K562 (cell line): Measurements from ENCODE around the gene GZMM. TPM values are rescaled to one million over a fixed set of nuclear protein-coding genes. Genes with fewer than 3 reads are reported as not detected.

Experiments used
- ARNT ChIP-seq, 2 experiments: fragments of 450-650 bp; IDR thresholded peaks; 2 replicates each; pipeline ENCODE4 v1.6.1; 2016; ENCODE audit warnings: mild to moderate bottlenecking in 1 of 2
- HCFC1 ChIP-seq: IDR thresholded peaks from 2 replicates; pipeline ENCODE4 v1.6.1; 2012; ENCODE audit warnings: low read depth, low read length, improper control_type of control experiment
- HDAC1 ChIP-seq, 2 experiments: fragments of 450-650 bp; IDR thresholded peaks; 2 replicates each; pipeline ENCODE4 v1.6.1; 2016 to 2017; ENCODE audit warnings: inconsistent platforms in 1 of 2, mild to moderate bottlenecking in 1 of 2, moderate library complexity in 1 of 2
- HNRNPH1 ChIP-seq: fragments of 200-400 bp; formaldehyde crosslinking; optimal IDR thresholded peaks from 2 replicates; pipeline ENCODE3; 2017; ENCODE audit warnings: low read depth, mild to moderate bottlenecking, low read length, moderate library complexity
- IRF2 ChIP-seq: sonication (generic); formaldehyde crosslinking; IDR thresholded peaks from 2 replicates; pipeline ENCODE4 v1.8.1; 2022; ENCODE audit warnings: mild to moderate bottlenecking, missing genetic modification reagents
- MEF2A ChIP-seq: IDR thresholded peaks from 2 replicates; pipeline ENCODE4 v1.6.1; 2011; ENCODE audit warnings: low read depth, mild to moderate bottlenecking, low read length, moderate library complexity; ENCODE audit not compliant: control insufficient read depth
- SMARCA5 ChIP-seq: fragments of 450-650 bp; IDR thresholded peaks from 2 replicates; pipeline ENCODE4 v1.6.1; 2016
- ZFP36 ChIP-seq: fragments of 150-350 bp; IDR thresholded peaks from 2 replicates; pipeline ENCODE4 v1.6.1; 2018; ENCODE audit warnings: low read length, low read depth; ENCODE audit not compliant: partially characterized antibody
- ZKSCAN1 ChIP-seq: fragments of 150-350 bp; IDR thresholded peaks from 2 replicates; pipeline ENCODE4 v1.6.1; 2016; ENCODE audit warnings: low read depth, low read length
- ZSCAN29 ChIP-seq: fragments of 450-650 bp; IDR thresholded peaks from 2 replicates; pipeline ENCODE4 v1.6.1; 2017
- polyA plus RNA-seq, 8 experiments: library from polyadenylated mRNA; depleted of rRNA in 4 of 8; stranded (reverse) in 5 of 8; unstranded in 3 of 8; fragments of >200 nt; fragmentation: Nextera tagmentation in 2 of 8; fragmentation: Illumina TruSeq in 1 of 8; extraction: Ambion mirVana in 2 of 8; extraction: Trizol in 1 of 8; gene quantifications; 2 replicates each; pipeline versions ENCODE4 v1.2.1 to v1.2.3, GENCODE V29; 2011 to 2014; ENCODE audit warnings: inconsistent platforms in 1 of 8, missing spikeins in 1 of 8
- total RNA-seq, 7 experiments: library from RNA; depleted of rRNA in 6 of 7; stranded (reverse); fragments of >200 nt in 6 of 7; fragmentation: Illumina TruSeq in 2 of 7; extraction: Trizol in 2 of 7; gene quantifications; 2 replicates each; pipeline versions ENCODE4 v1.2.1 to v1.2.3, GENCODE V29; 2011 to 2021; ENCODE audit warnings: low replicate concordance in 1 of 7
- TF ChIP-seq, protein P1 (sequence below): fragments of 450-650 bp; IDR thresholded peaks from 2 replicates; pipeline ENCODE4 v1.6.1; 2014; ENCODE audit warnings: low read depth, mild to moderate bottlenecking, moderate library complexity, borderline replicate concordance
- TF ChIP-seq, protein P2 (sequence below): fragments of 450-650 bp; IDR thresholded peaks from 2 replicates; pipeline ENCODE4 v1.6.1; 2016; ENCODE audit warnings: mild to moderate bottlenecking, moderate library complexity
- TF ChIP-seq, protein P3 (sequence below): conservative IDR thresholded peaks from 2 replicates; pipeline ENCODE4 v1.6.1; 2011; ENCODE audit warnings: low read depth, mild to moderate bottlenecking, low read length; ENCODE audit not compliant: control insufficient read depth

The GZMM gene
- total and polyA plus RNA-seq, 9 of the 15 experiments (the other 6 are each of a cell fraction or from before 2014, with no cell fraction given) = 0.08 to 2.6 (median 0.70) TPM; not detected in 2

DNA sequence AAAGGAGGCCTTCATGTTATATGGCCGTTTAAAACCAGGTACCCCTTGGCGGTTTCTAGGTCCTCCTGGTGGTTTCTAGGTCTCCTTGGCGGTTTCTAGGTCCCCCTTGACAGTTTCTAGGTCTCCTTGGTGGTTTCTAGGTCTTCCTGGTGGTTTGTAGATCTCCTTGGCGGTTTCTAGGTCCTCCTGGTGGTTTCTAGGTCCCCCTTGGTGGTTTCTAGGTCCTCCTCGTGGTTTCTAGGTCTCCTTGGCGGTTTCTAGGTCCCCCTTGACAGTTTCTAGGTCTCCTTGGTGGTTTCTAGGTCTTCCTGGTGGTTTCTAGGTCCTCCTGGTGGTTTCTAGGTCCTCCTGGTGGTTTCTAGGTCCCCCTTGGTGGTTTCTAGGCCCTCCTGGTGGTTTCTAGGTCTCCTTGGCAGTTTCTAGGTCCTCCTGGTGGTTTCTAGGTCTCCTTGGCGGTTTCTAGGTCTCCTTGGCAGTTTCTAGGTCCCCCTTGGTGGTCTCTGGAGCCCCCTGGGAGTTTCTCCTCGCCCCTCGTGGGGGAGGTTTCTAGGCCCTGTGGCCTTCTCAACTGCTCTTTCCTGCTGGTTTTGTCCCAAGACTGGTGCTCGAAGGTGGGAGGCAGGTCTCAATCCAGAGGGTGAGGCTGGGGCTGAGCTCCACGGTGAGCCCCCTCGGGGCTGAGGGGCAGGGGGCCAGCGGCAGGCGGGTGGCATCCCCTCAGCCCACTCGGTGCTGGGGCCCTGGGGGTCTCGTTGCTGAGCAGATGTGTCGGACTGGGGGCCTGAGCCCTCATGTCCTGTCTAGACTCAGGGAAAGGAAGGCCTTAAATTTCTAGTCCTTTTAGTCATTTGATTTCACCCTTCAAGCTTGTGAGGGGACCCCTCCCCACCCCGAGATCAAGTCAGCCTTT is 53.8 kb downstream of the GZMM start (continued):
- peak; percentile 46; the same call in 1 of the 2 replicates for TF ChIP-seq HCFC1
- no peak for TF ChIP-seq HNRNPH1
- TF ChIP-seq ZSCAN29 = peak; percentile 98
- TF ChIP-seq MEF2A = peak; percentile 14; the same call in 1 of the 2 replicates
- peak; percentile 15 for TF ChIP-seq ZFP36
- no peak for TF ChIP-seq IRF2 (CRISPR knock-in tag)
- TF ChIP-seq, protein P1, sequence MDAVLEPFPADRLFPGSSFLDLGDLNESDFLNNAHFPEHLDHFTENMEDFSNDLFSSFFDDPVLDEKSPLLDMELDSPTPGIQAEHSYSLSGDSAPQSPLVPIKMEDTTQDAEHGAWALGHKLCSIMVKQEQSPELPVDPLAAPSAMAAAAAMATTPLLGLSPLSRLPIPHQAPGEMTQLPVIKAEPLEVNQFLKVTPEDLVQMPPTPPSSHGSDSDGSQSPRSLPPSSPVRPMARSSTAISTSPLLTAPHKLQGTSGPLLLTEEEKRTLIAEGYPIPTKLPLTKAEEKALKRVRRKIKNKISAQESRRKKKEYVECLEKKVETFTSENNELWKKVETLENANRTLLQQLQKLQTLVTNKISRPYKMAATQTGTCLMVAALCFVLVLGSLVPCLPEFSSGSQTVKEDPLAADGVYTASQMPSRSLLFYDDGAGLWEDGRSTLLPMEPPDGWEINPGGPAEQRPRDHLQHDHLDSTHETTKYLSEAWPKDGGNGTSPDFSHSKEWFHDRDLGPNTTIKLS = no peak
- TF ChIP-seq, protein P2, sequence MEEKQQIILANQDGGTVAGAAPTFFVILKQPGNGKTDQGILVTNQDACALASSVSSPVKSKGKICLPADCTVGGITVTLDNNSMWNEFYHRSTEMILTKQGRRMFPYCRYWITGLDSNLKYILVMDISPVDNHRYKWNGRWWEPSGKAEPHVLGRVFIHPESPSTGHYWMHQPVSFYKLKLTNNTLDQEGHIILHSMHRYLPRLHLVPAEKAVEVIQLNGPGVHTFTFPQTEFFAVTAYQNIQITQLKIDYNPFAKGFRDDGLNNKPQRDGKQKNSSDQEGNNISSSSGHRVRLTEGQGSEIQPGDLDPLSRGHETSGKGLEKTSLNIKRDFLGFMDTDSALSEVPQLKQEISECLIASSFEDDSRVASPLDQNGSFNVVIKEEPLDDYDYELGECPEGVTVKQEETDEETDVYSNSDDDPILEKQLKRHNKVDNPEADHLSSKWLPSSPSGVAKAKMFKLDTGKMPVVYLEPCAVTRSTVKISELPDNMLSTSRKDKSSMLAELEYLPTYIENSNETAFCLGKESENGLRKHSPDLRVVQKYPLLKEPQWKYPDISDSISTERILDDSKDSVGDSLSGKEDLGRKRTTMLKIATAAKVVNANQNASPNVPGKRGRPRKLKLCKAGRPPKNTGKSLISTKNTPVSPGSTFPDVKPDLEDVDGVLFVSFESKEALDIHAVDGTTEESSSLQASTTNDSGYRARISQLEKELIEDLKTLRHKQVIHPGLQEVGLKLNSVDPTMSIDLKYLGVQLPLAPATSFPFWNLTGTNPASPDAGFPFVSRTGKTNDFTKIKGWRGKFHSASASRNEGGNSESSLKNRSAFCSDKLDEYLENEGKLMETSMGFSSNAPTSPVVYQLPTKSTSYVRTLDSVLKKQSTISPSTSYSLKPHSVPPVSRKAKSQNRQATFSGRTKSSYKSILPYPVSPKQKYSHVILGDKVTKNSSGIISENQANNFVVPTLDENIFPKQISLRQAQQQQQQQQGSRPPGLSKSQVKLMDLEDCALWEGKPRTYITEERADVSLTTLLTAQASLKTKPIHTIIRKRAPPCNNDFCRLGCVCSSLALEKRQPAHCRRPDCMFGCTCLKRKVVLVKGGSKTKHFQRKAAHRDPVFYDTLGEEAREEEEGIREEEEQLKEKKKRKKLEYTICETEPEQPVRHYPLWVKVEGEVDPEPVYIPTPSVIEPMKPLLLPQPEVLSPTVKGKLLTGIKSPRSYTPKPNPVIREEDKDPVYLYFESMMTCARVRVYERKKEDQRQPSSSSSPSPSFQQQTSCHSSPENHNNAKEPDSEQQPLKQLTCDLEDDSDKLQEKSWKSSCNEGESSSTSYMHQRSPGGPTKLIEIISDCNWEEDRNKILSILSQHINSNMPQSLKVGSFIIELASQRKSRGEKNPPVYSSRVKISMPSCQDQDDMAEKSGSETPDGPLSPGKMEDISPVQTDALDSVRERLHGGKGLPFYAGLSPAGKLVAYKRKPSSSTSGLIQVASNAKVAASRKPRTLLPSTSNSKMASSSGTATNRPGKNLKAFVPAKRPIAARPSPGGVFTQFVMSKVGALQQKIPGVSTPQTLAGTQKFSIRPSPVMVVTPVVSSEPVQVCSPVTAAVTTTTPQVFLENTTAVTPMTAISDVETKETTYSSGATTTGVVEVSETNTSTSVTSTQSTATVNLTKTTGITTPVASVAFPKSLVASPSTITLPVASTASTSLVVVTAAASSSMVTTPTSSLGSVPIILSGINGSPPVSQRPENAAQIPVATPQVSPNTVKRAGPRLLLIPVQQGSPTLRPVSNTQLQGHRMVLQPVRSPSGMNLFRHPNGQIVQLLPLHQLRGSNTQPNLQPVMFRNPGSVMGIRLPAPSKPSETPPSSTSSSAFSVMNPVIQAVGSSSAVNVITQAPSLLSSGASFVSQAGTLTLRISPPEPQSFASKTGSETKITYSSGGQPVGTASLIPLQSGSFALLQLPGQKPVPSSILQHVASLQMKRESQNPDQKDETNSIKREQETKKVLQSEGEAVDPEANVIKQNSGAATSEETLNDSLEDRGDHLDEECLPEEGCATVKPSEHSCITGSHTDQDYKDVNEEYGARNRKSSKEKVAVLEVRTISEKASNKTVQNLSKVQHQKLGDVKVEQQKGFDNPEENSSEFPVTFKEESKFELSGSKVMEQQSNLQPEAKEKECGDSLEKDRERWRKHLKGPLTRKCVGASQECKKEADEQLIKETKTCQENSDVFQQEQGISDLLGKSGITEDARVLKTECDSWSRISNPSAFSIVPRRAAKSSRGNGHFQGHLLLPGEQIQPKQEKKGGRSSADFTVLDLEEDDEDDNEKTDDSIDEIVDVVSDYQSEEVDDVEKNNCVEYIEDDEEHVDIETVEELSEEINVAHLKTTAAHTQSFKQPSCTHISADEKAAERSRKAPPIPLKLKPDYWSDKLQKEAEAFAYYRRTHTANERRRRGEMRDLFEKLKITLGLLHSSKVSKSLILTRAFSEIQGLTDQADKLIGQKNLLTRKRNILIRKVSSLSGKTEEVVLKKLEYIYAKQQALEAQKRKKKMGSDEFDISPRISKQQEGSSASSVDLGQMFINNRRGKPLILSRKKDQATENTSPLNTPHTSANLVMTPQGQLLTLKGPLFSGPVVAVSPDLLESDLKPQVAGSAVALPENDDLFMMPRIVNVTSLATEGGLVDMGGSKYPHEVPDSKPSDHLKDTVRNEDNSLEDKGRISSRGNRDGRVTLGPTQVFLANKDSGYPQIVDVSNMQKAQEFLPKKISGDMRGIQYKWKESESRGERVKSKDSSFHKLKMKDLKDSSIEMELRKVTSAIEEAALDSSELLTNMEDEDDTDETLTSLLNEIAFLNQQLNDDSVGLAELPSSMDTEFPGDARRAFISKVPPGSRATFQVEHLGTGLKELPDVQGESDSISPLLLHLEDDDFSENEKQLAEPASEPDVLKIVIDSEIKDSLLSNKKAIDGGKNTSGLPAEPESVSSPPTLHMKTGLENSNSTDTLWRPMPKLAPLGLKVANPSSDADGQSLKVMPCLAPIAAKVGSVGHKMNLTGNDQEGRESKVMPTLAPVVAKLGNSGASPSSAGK = peak; percentile 35; the same call in 1 of the 2 replicates
- TF ChIP-seq, protein P3, sequence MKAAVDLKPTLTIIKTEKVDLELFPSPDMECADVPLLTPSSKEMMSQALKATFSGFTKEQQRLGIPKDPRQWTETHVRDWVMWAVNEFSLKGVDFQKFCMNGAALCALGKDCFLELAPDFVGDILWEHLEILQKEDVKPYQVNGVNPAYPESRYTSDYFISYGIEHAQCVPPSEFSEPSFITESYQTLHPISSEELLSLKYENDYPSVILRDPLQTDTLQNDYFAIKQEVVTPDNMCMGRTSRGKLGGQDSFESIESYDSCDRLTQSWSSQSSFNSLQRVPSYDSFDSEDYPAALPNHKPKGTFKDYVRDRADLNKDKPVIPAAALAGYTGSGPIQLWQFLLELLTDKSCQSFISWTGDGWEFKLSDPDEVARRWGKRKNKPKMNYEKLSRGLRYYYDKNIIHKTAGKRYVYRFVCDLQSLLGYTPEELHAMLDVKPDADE = no peak
- peak; percentile 100 for TF ChIP-seq SMARCA5
- peak; percentile 37 to 84; a peak in 2 of 4 replicates for TF ChIP-seq ARNT (IDR thresholded peaks at IDR 0.05)
- 0 out of 4 replicates have a peak, but pooled peaks of 1 of the 2 experiments have one; percentile 32 for TF ChIP-seq HDAC1 (IDR thresholded peaks at IDR 0.05)
- 0 out of 2 replicates have a peak, but pooled peaks have one; percentile 35 for TF ChIP-seq ZKSCAN1
